ES-I3 (cell line): ENCODE measurements around the gene ANKS1B.
"Not testable (repeated sequence)": the region's sequence is repeated elsewhere in the genome, so short reads cannot be mapped to it uniquely, and the experiment has no call there.

Experiments used
- H3K36me3 ChIP-seq: 2 replicates; pipeline ENCODE4 v1.6.1; 2013; ENCODE audit warnings: mild to moderate bottlenecking, low read length, control low read depth, moderate library complexity; ENCODE audit not compliant: insufficient read depth
- H3K4me1 ChIP-seq: 2 replicates; pipeline ENCODE4 v1.6.1; 2013; ENCODE audit warnings: mild to moderate bottlenecking, control low read depth, low read length; ENCODE audit not compliant: insufficient read depth
- H3K9ac ChIP-seq: 2 replicates; pipeline ENCODE4 v1.6.1; 2013; ENCODE audit warnings: low read depth, mild to moderate bottlenecking, low read length, moderate library complexity
- H3K9me3 ChIP-seq: 2 replicates; pipeline ENCODE4 v1.6.1; 2013; ENCODE audit warnings: mild to moderate bottlenecking, low read length, moderate library complexity; ENCODE audit not compliant: control insufficient read depth, insufficient read depth

ANKS1B gene

GRCh38 chr12:99732131-99732530 is 252.6 kb downstream of the ANKS1B start:
- Histone ChIP-seq H3K9me3 (no peaks in the 10 kb centered on the region), H3K9ac (no peak overlapping the region), H3K4me1 (no peaks in the 10 kb centered on the region), H3K36me3 (no peaks in the 10 kb centered on the region)

GRCh38 chr12:99722690-99723486 is 261.8 kb downstream of the ANKS1B start:
- Histone ChIP-seq H3K4me1 (peaks cover 19% of the 10 kb centered on the region), H3K9ac (no peak overlapping the region), H3K36me3 (no peaks in the 10 kb centered on the region), H3K9me3 (no peaks in the 10 kb centered on the region; the same call in 1 of the 2 replicates)

DNA sequence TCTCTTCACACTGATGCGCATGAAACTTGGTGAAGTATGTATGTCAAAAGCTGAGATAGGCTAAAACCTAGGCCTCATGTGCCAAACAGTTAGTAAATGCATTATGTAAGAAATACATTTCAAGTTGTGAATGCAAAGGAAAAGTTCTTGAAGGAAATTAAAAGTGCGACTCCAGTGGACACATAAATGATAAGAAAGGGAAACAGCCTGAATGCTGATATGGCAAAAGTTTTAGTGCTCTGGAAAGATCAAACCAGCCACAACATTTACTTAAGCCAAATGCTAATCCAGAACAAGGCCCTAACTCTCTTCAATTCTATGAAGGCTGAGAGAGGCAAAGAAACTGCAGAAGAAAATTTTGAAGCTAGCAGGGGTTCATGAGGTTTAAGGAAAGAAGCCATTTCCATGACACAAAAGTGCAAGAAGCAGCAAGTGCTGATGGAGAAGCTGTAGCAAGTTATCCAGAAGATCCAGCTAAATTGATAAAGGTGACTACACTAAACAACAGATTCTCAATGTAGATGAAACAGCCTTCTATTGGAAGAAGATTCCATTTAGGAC is 262.9 kb downstream of the ANKS1B start:
- Histone ChIP-seq H3K9ac (no peak overlapping the region), H3K9me3 (no peaks in the 10 kb centered on the region; the same call in 1 of the 2 replicates), H3K36me3 (no peaks in the 10 kb centered on the region), H3K4me1 (peaks cover 19% of the 10 kb centered on the region)

DNA sequence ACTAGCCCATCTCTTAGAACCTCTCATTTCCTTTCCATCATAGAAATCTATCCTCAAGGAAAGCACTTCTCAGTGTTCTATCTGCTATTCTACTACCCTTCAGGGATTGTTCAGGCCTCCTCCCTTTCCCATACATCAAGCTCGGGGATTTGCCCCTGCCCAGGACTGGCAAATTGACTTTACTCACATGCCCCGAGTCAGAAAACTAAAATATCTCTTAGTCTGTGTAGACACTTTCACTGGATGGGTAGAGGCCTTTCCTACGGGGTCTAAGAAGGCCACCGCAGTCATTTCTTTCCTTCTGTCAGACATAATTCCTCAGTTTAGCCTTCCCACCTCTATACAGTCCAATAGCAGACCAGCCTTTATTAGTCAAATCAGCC is 264.7 kb downstream of the ANKS1B start:
- H3K9me3 ChIP-seq, H3K36me3 ChIP-seq, H3K9ac ChIP-seq: not testable (repeated sequence)
- peaks cover 19% of the 10 kb centered on the region for H3K4me1 ChIP-seq

- H3K9me3 ChIP-seq, H3K9ac ChIP-seq, H3K36me3 ChIP-seq: not testable (repeated sequence)
- peaks cover 19% of the 10 kb centered on the region for H3K4me1 ChIP-seq
These were observed 265.2 kb downstream of the ANKS1B start for GRCh38 chr12:99719411-99720082.

DNA sequence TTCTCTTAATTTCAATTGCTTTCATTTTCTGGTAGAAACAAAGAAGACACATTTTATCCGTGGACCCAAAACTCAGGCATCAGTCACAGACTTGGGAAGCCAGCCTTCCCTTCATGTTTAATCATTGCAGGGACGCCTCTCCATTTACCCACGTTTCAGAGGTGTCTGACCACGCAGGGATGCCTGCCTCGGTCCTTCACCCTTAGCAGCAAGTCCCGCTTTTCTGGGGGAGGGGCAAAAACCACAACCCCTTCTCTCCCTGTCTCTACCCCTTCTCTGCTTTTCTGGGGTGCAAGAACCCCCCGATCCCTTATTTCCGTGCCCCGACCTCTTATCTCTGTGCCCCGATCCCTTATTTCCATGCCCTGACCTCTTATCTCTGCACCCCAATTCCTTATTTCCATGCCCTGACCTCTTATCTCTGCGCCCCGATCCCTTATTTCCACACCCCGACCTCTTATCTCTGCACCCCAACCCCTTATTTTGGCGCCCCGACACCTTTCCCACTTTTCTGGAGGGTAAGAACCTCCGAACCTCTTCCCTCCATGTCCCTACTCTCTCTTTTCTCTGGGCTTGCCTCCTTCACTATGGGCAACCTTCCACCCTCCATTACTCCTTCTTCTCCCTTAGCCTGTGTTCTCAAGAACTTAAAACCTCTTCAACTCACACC is 268.8 kb downstream of the ANKS1B start:
- H3K4me1 ChIP-seq, H3K9ac ChIP-seq, H3K9me3 ChIP-seq, H3K36me3 ChIP-seq: not testable (repeated sequence)

DNA sequence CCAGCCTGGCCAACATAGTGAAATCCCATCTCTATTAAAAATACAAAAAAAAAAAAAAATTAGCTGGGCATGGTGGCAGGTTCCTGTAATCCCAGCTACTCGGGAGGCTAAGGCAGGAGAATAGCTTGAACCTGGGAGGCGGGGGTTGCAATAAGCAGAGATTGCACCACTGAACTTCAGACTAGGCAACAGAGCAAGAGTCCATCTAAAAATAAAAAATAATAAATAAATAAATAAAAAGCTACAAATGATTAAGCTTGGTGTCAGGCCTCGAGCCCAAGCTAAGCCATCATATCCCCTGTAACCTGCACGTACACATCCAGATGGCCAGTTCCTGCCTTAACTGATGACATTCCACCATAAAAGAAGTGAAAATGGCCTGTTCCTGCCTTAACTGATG is 269.8 kb downstream of the ANKS1B start:
- not testable (repeated sequence) for H3K36me3 ChIP-seq, H3K9ac ChIP-seq, H3K4me1 ChIP-seq, H3K9me3 ChIP-seq

DNA sequence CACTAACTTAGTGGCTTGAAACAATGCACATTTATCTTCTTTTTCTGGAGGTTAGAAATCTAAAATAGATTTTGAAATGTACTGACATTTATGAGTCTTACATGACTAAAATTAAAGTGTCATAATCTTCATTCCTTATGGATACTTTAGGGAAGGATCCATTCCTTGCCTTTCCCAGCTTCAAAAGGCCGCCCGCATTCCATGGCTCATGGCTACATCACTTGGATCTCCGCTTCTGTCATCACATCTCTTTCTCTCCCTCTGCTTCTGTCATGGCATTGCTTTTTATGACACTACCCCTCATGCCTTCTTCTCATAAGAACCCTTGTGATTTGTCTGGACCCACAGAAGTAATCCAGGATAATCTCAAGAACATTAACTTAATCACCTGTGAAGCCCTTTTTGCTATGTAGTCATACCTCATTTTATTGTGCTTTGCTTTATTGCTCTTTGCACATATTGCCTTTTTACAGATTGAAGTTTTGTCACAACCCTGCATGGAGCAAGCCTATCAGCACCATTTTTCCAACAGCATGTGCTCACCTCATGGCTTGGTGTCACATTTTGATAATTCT is 270.7 kb downstream of the ANKS1B start:
- no peaks in the 10 kb centered on the region for H3K4me1 ChIP-seq
- peaks cover 5% of the 10 kb centered on the region for H3K9me3 ChIP-seq
- H3K36me3 ChIP-seq, result no peaks in the 10 kb centered on the region
- no peak overlapping the region for H3K9ac ChIP-seq

DNA sequence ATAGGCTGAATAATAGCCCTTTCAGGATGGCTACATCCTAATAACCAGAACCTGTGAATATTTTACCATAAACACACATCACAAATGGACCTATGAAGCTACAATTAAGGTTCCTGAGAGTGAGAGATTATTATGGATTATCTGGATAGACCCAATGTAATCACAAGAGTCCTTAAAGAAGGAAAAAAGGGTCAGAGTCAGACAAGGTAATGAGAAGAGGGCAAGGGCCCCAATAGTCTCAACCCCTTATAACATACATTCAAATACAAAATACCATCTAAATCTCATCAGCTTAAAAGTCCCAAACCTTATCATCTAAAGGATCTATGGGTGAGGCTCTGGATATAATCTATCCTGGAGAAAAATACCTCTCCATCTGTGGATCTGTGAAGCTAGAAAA is 272.5 kb downstream of the ANKS1B start:
- Histone ChIP-seq H3K36me3 (no peaks in the 10 kb centered on the region), H3K4me1 (no peaks in the 10 kb centered on the region), H3K9ac (no peak overlapping the region), H3K9me3 (peaks cover 5% of the 10 kb centered on the region)

DNA sequence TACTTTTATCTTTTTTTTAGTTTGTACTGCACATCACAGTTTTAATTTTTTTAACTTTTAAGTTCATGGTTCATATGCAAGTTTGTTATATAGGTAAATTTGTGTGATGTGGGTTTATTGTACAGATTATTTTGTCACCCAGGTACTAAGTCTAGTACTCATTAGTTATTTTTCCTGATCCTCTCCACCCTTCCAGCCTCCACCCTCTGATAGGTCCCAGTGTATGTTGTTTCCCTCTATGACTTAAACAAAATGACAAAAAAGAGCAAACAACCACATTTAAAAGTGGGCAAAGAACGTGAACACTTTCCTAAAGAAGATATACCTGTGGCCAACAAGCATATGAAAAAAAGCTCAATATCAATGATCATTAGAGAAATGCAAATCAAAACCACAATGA is 273.5 kb downstream of the ANKS1B start:
- Histone ChIP-seq H3K4me1 (no peaks in the 10 kb centered on the region), H3K9me3 (peaks cover 5% of the 10 kb centered on the region), H3K36me3 (no peaks in the 10 kb centered on the region), H3K9ac (no peak overlapping the region)

- H3K9me3 ChIP-seq, result peaks cover 5% of the 10 kb centered on the region
These were observed 275.1 kb downstream of the ANKS1B start for GRCh38 chr12:99709619-99710018.

GRCh38 chr12:99709116-99709515 is 275.6 kb downstream of the ANKS1B start:
- no peaks in the 10 kb centered on the region for H3K36me3 ChIP-seq
- no peak overlapping the region for H3K9ac ChIP-seq
- no peaks in the 10 kb centered on the region for H3K4me1 ChIP-seq
- H3K9me3 ChIP-seq, result peaks cover 5% of the 10 kb centered on the region

More at GRCh38 chr12:99709619-99710018, 275.1 kb downstream of the ANKS1B start:
- Histone ChIP-seq H3K4me1 (no peaks in the 10 kb centered on the region), H3K9ac (no peak overlapping the region), H3K36me3 (no peaks in the 10 kb centered on the region)

DNA sequence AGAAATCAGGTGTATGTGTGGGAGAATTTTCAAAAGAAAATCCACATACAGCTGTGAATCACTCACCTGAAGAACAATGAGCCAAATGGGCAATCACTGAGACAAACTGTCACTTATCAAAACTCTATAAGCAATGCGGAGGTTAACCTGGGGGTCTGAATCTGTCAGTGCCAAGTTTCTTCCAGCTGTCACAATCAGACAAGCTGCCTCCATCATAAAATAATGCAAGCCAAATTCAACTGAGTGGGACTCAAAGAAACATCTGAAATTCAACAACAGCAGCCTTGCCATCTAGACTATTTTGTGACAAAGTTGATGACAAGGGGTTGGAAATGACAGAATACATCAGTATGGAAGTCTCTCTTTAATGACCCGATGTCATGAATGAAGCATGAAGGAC is 276.9 kb downstream of the ANKS1B start:
- no peaks in the 10 kb centered on the region for H3K36me3 ChIP-seq
- H3K9ac ChIP-seq, result no peak overlapping the region
- H3K9me3 ChIP-seq, result peaks cover 5% of the 10 kb centered on the region
- no peaks in the 10 kb centered on the region for H3K4me1 ChIP-seq

- H3K4me1 ChIP-seq, result no peaks in the 10 kb centered on the region
- no peak overlapping the region for H3K9ac ChIP-seq
- no peaks in the 10 kb centered on the region; the same call in 1 of the 2 replicates for H3K9me3 ChIP-seq
- H3K36me3 ChIP-seq, result no peaks in the 10 kb centered on the region
These were observed 277.8 kb downstream of the ANKS1B start for GRCh38 chr12:99706736-99707473.
